Endothelial cell of hepatic sinusoid (primary cell): ENCODE measurements around the gene IFNA17.
"Not testable (repeated sequence)": the region's sequence is repeated elsewhere in the genome, so short reads cannot be mapped to it uniquely, and the experiment has no call there.

Experiments
- in situ Hi-C: cut with HindIII; loops from 2 replicates; pipeline ENCODE4 v1.10.0; 2017; ENCODE audit warnings: low sequenced_read_pairs

The IFNA17 gene

GRCh38 chr9:21212160-21212559, 15.9 kb downstream of the IFNA17 start:
- in situ Hi-C loops, result not testable (repeated sequence)

GRCh38 chr9:21210782-21211181, 17.2 kb downstream of the IFNA17 start:
- in situ Hi-C loops, result not testable (repeated sequence)

GRCh38 chr9:21210311-21210710, 17.7 kb downstream of the IFNA17 start:
- in situ Hi-C loops, result no loop called here

DNA sequence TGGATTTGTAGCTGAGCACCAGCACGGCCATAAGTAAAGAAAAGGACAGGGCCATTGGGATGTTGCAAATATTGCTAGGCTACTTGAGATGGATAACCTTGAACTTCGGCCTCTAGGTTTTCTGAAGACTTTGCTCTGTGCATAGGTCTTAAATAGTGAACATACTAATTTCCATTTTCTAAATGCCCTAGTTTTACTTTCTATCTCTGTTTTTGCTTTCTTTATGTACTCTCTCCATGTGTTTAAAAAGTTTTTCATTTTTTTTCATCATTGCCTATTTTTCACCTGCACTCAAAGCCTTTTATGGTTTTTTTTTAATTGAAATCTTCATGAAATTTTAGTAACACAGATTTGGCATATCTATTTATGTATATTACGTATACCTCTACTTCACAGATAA, 21.0 kb downstream of the IFNA17 start, which contains the start of gene IFNA10:
Gene IFNA10, minus strand, starts transcription at position 101 of the 400 bp plus-strand sequence. Its CDS starts 46 bp downstream, at position 55.
- in situ Hi-C loops, result not testable (repeated sequence)

GRCh38 chr9:21205204-21205603, 22.8 kb downstream of the IFNA17 start:
- in situ Hi-C loops, result no loop called here

DNA sequence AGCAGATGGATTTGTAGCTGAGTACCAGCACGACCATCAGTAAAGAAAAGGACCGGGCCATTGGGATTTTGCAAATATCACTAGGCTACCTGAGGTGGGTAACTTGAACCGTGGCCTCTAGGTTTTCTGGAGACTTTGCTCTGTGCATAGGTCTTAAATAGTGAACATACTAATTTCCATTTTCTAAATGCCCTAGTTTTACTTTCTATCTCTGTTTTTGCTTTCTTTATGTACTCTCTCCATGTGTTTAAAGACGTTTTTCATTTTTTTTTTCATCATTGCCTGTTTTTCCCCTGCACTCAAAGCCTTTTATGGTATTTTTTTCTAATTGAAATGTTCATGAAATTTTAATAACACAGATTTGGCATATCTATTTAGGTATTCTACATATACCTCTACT, 25.9 kb downstream of the IFNA17 start, which contains the start of gene IFNA7:
Gene IFNA7, minus strand, starts transcription at position 101 of the 400 bp plus-strand sequence. Its CDS starts 40 bp downstream, at position 61.
- in situ Hi-C loops, result not testable (repeated sequence)

- in situ Hi-C loops, result not testable (repeated sequence)
These were observed 32.9 kb downstream of the IFNA17 start for GRCh38 chr9:21194867-21195776.

- in situ Hi-C loops, result not testable (repeated sequence)
These were observed 40.5 kb downstream of the IFNA17 start, which contains the start of gene IFNA4 for GRCh38 chr9:21187487-21187886. Gene IFNA4 (minus strand): TSS chr9:21187587. CDS start chr9:21187531, 56 bp downstream.

- in situ Hi-C loops, result not testable (repeated sequence)
These were observed 44.9 kb downstream of the IFNA17 start for GRCh38 chr9:21182810-21183736.
